NCI-H2196 treated with DMSO at 0.1 percent for 48 hours (cell line): ENCODE data around the gene CAP1.
"Not testable (repeated sequence)": the region's sequence is repeated elsewhere in the genome, so short reads cannot be mapped to it uniquely, and the experiment has no call there.

Source experiments
- DNase-seq: peaks from one replicate; lab custom pipeline; 2025; ENCODE audit not compliant: unreplicated experiment; lab: John Stamatoyannopoulos, UW

The CAP1 gene

DNA sequence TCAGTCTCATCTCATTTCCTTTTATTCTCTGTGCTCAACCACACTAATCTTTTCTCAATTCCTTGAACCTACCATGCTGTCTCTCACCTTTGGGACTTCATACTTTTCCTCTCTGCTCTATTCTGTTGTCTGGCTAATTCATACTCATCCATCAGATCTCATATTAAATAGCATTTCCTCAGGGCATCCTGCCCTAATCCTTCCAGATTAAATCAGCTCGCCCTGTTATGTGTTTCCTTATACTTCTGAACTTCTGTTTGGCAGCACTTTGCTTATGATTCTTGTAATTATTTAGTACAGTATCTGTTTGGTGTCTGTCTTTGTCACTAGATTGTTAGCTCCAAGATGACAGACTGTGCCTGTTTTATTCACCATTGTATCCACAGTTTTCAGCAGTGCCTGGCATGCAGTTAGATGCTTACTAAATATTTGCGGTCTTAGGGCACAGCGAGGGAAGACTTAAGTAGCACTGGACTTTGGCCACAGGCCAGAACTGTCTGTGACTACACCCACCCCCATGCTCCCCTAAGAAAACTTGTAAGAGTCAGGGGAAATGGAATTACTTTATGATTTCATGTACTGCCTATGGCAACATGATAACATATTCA lies 9.9 kb upstream of the CAP1 start:
- no peak for DNase-seq

GRCh38 chr1:40032240-40032891 lies 8.2 kb upstream of the CAP1 start:
- peak; percentile 12 for DNase-seq

GRCh38 chr1:40034869-40035268 lies 5.7 kb upstream of the CAP1 start:
- no peak for DNase-seq

DNA sequence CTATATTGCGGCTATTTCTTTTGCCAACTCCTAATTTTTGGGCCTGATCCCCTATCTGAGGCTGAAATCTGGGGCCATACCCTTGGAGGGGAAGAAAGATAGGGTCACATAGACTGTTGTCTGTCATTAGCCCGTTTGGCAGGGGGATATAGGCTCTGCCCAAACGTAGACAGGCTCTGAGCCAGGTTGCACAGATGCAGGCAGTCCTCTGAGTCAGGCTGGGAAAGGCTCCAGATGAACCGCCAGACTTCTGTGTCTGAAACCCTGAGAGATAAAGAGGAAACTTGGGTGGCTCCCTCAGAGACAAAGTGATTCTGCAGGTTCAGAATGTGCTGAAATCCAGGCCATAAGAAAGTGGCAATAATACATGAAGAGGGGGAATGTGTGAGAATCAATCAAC lies 4.0 kb upstream of the CAP1 start:
- no peak for DNase-seq

DNA sequence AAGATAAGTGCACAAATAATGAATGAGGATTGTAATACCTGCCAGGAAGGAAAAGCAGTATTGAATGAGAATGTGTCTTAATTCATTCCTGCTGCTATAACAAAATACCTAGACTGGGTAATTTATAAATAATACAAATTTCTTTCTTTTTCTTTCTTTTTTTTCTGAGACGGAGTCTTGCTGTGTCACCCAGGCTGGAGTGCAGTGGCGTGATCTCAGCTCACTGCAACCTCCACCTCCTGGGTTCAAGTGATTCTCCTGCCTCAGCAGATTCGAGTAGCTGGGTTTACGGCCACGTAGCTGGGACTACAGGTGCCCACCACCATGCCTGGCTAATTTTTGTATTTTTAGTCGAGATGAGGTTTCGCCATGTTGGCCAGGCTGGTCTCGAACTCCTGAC lies 3.3 kb upstream of the CAP1 start:
- DNase-seq: not testable (repeated sequence)

DNA sequence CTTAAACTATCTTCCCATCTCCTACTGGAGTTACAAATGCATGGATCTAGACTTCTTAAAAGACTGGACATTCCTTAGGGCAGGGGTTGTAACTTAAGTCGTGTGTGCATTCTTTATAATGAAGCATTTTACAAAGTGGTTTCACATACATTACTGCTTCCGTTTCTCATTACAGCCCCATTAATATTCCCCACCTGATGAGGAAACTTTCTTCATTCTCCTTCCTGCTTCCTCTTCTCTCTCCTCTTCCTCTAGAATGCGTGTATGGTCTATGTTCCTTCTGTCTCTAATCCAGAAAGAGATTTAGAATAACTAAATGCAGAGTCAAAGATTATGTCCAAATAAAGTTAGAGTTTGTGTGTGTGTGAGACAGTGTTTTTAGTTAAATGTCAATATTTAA lies 1.8 kb upstream of the CAP1 start:
- DNase-seq: no peak

GRCh38 chr1:40039245-40039756 lies 1.2 kb upstream of the CAP1 start:
- no peak for DNase-seq

- peak; percentile 48 for DNase-seq
Measured at GRCh38 chr1:40039757-40040510, 595 bp upstream of the CAP1 start.

GRCh38 chr1:40041466-40041838 lies 923 bp downstream of the CAP1 start:
- no peak for DNase-seq

DNA sequence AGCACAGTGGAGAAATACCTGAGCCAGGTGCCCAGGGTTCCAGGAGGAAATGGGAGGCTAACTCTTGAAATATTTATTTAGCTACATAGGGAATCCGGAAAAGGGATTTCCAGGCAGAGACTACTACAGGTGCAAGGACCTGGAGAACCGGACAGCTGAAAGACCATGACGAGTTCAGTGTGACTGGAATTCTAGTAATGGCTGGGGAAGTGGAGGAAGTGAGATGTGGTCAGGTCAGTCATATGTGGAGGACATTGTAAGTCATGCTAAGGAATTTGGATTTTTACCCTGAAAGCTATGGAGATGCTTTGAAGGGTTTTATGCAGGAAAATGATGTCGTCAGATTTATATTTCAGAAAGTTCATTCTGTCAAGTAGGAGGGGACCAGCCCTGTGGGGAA lies 1.8 kb downstream of the CAP1 start:
- no peak for DNase-seq

GRCh38 chr1:40044110-40044509 lies 3.6 kb downstream of the CAP1 start:
- no peak for DNase-seq

DNA sequence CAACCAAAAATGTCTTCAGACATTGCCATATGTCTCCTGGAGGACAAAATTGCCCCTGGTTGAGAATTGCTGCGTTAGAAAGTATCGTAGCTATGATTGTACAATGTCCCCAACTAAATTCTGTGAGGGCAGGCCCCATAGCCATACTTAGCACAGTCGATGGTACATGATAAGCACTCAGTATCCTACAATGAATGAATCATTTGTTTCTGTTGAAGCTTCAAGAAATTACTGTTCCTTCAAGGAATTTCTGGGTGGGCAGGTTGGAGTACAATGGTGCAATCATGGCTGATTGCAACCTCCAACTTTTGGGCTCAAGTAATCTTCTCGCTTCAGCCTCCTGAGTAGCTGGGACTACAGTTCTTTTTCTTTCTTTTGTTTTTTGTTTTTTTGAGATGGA lies 4.7 kb downstream of the CAP1 start:
- DNase-seq: no peak

GRCh38 chr1:40045766-40046165 lies 5.2 kb downstream of the CAP1 start:
- DNase-seq: no peak

GRCh38 chr1:40047276-40047675 lies 6.7 kb downstream of the CAP1 start:
- no peak for DNase-seq

DNA sequence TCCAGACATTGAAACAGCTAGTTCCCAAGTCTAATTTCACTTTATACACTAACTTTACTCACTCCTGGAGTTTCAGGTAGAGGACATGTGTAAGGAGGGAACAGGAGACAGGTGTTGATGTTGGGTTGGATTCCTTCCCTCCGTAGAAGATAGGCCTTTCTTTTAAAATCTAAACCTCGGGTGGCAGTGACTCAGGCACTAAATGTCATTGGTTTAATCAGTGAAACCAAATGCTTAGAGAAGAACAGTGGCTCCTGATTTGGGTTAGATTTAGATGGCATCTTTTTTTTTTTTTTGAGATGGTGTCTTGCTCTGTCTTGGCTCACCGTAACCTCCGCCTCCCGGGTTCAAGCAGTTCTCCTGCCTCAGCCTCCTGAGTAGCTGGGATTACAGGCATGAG lies 7.2 kb downstream of the CAP1 start:
- DNase-seq: no peak

DNA sequence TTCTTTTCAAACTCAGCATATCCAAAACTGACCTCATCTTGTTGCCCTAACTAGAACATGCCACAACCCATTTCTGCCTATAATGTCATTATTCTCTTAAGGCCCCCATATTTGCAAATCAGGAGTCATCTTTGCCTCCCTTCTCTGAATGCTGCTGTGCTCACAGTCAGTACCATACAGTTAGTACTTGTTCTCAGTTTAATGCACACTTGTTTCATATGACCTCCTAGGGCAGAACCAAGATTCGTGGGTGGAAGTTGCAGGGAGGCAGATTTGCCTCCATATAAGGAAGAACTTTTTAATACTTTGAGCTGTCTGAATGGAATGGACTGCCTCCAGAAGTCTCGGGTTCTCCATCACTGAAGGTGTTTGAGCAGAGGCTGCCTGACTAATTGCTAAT lies 9.2 kb downstream of the CAP1 start:
- no peak for DNase-seq

DNA sequence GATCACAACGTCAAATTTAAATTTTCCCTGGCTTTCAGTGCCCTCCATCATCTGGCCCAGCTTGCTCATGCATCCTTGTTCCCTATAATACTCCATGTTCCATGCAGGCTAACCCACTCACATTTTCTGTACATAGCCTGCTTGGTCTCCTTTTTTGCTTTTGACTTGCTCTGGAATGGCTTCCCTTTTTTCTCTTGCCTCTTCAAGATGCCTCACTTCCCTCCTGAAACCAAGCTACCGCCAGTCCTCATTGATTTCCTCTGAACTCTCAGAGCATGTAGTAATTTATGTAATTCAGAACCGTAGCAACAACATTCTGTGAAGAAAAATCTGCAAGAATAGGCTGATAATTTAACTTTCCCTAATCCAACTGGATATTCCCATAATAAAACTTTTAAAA lies 10.3 kb downstream of the CAP1 start:
- no peak for DNase-seq

GRCh38 chr1:40053138-40053887 lies 12.8 kb downstream of the CAP1 start:
- no peak for DNase-seq

- no peak for DNase-seq
Measured at GRCh38 chr1:40056519-40057309, 16.2 kb downstream of the CAP1 start.

DNA sequence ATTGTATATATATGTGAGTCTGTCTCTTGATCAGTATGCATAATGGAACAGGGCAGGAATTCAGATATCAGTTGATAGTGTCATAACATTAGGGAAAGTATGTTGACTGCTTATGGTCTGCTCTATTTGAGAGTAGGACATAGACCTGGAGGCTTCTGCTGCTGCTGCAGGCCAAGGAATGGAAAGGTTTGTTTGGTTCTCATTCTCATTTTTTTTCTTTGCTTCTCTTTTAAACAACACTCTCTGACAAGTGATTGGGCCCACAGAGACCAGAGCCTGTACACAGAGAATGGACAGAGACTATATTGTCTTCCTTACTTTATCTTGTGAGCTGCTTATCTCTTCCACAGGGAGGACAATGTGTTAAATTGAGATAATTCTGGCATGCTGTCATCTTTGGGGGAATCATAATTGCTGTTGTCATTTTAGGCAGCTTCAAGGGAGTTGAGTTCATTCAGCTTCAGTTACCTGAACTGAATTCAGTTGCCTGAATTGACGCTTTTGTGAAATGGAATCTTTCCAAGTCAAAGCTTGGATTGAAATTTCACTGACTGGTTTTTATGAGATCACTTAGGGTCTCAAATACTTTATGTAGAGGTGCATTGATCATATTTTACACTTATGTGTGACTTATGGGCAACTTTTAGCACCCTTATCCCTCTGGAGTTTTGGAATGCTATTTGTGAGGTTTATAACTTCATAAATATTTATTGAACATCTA lies 16.9 kb downstream of the CAP1 start:
- DNase-seq: no peak
